ENCODE results near the gene RNU4-1.

DNA sequence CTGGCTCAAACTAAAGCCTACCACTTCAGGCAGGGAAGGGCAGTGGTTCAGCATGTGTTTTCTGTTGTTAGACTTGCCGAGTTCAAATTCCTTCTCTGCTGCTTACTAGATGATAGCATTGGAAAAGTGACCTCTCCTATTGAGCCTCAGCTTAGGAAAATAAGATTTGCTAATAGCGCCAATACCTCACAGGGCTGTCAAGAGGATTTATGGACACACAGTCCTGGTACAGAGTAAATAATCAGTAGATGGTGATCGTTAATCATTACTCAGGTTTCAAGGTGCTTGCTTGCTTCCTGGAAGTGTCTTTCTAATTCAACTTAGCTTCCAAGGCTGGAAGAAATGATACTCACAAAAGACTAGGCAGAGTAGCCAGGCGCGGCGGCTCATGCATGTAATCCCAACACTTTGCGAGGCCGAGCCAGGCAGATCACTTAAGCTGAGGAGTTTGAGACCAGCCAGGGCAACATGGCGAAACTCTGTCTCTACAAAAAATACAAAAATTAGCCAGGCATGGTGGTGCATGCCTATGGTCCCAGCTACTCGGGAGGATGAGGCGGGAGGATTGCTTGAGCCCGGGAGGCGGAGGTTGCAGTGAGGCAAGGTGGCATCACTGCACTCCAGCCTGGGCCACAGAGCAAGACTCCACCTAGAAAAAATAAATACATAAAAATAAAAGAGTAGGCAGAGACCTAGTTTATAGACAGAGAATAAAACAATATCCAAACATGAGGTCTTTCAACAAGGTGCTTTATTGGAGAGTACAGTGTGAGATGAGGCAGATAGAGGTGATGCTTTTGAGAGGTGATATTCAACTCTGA lies 28.6 kb upstream of the RNU4-1 start:
- no peak for TF ChIP-seq CTCF (conservative IDR thresholded peaks at IDR 0.05; ENCODE audit: low read depth, low read length)
- no peak for TF ChIP-seq ELK1 (IDR thresholded peaks at IDR 0.05; ENCODE audit: borderline replicate concordance, low read depth, low read length)
- no peak for TF ChIP-seq POLR2A (IDR thresholded peaks at IDR 0.05; ENCODE audit: low read depth, low read length)
- no peak for TF ChIP-seq RFX5 (IDR thresholded peaks at IDR 0.05; ENCODE audit: low read depth, low read length)
- no peak for TF ChIP-seq MXI1 (IDR thresholded peaks at IDR 0.05; ENCODE audit: borderline replicate concordance, low read depth, low read length)
- no peak for TF ChIP-seq CHD1 (IDR thresholded peaks at IDR 0.05; ENCODE audit: low read depth, low read length)
- no peak for TF ChIP-seq CEBPB (IDR thresholded peaks at IDR 0.05; ENCODE audit: low read depth, low read length)
- no peak for TF ChIP-seq BHLHE40 (IDR thresholded peaks at IDR 0.05; ENCODE audit: low read depth, low read length)
- TF ChIP-seq SMC3 (IDR thresholded peaks at IDR 0.05; ENCODE audit: low read depth, low read length), result no peak
- TF ChIP-seq USF2 (IDR thresholded peaks at IDR 0.05; ENCODE audit: low read depth, low read length), result no peak
- no peak for TF ChIP-seq FOS (IDR thresholded peaks at IDR 0.05; ENCODE audit: low read depth, low read length)
- TF ChIP-seq RAD21 (IDR thresholded peaks at IDR 0.05; ENCODE audit: low read length), result no peak
- TF ChIP-seq RCOR1 (IDR thresholded peaks at IDR 0.05; ENCODE audit: insufficient replicate concordance, low read length), result no peak

Measured in IMR-90 (cell line).